G401 (cell line): ENCODE measurements around the gene SRSF6. TPM values are rescaled to one million over a fixed set of nuclear protein-coding genes. Genes with fewer than 3 reads are reported as not detected.
"Not testable (repeated sequence)": the region's sequence is repeated elsewhere in the genome, so short reads cannot be mapped to it uniquely, and the experiment has no call there.

ENCODE experiments used
- DNase-seq: peaks from one replicate; pipeline ENCODE4 v3.0.0-alpha.2; 2015; ENCODE audit warnings: low spot score
- in situ Hi-C: cut with HindIII; loops from 2 replicates; pipeline ENCODE4 v1.10.0; 2016; ENCODE audit warnings: low sequenced_read_pairs, mixed read lengths
- total RNA-seq: library from RNA; depleted of rRNA; stranded (reverse); fragments of >200 nt; shearing (Covaris generic); gene quantifications from 2 replicates; pipeline ENCODE4 v1.2.3, GENCODE V29; 2014

SRSF6 gene
- total RNA-seq, 1 experiment from 2014 or later = 24.1 TPM

DNA sequence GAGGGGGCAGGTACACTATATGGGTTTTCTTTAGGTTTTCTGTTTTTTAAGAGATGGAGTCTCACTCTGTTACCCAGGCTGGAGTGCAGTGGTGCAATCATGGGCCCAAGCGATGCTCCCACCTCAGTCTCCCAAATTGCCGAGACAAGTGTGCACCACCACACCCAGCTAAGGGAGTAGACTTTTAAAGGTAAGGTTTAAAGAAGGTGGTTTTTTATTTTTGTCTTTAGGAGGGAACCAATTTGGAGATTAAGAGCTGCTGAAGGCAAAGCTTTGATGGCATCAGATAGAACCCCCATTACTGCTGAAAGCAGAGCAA, 7.9 kb downstream of the SRSF6 start:
- in situ Hi-C loops = no loop called here

DNA sequence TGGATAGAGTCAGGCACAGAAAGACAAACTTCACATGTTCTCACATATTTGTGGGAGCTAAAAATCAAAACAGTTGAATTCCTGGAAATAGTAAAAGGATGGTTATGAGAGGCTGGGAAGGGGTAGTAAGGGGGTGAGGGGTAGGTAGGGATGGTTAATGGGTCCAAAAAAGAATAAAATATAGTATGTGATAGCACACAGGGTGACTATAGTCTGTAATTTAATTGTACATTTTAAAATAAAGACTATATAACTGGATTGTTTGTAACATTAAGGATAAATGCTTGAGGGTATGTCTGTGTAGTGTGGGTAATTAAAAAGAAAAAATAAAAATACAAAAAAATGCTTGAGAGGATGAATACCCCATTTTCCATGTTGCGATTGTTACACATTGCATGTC, 9.9 kb downstream of the SRSF6 start:
- in situ Hi-C loops = no loop called here
- no peak for DNase-seq

More for the DNA sequence above, 7.9 kb downstream of the SRSF6 start:
- DNase-seq = no peak

GRCh38 chr20:43472671-43473380, 15.1 kb downstream of the SRSF6 start:
- in situ Hi-C loops = no loop called here
- DNase-seq = no peak

DNA sequence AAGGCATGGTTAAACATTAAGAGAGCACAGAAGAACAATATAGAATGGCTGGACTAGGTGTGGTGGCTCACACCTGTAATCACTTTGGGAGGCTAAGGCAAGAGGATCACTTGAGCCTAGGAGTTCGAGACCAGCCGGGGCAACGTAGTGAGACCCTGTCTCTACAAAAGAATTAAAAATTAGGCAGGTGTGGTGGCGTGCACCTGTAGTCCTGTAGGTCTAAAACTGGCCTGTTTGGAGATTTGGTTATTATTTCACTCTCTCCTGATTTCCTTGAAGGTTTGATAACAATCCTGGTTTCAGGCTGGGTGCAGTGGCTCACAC, 15.6 kb downstream of the SRSF6 start:
- in situ Hi-C loops = no loop called here
- DNase-seq = no peak

GRCh38 chr20:43477193-43477592, 19.5 kb downstream of the SRSF6 start:
- no peak for DNase-seq
- in situ Hi-C loops = no loop called here

DNA sequence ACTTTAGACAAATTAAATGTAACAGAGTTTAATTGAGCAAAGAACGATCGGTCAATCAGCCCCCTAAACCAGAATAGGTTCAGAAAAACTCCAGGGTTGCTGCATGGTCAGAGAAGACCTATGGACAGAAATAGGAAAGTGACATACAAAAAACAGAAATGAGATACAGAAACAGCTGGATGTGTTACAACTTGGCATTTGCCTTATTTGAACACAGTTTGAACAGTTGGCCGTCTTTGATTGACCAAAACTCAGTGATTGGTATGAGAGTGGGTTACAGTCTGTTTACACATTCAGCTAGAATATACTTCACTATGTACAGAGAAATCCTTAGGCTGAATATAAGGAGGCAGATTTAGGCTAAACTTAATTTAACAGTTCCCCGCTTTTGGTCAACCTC, 19.9 kb downstream of the SRSF6 start:
- in situ Hi-C loops = no loop called here
- no peak for DNase-seq

DNA sequence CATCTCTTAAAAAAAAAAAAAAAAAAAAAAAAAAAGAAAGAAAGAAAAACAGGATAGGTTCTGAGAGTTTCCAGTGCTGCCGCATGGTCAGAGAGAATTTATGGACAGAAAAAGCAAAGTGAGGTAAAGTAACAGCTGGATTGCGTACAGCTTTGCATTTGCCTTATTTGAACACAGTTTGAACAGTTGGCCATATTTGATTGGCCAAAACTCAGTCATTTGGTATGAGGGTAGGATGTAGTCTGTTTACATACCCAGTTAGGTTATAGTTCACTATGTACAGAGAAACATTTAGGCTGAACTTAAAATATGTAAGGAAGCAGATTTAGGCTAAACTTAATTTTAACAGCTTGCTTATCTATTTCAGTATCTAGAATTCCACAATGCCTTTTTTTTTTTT, 32.3 kb downstream of the SRSF6 start:
- in situ Hi-C loops = no loop called here

GRCh38 chr20:43492101-43492500, 34.4 kb downstream of the SRSF6 start:
- in situ Hi-C loops = no loop called here
- no peak for DNase-seq

More for the DNA sequence above, 32.3 kb downstream of the SRSF6 start:
- no peak for DNase-seq

GRCh38 chr20:43495388-43495787, 37.7 kb downstream of the SRSF6 start:
- in situ Hi-C loops = no loop called here
- no peak for DNase-seq

- in situ Hi-C loops, DNase-seq: not testable (repeated sequence)
These were observed 44.3 kb downstream of the SRSF6 start for GRCh38 chr20:43502021-43502420.

GRCh38 chr20:43506238-43506637, 48.5 kb downstream of the SRSF6 start:
- in situ Hi-C loops = no loop called here
- no peak for DNase-seq

DNA sequence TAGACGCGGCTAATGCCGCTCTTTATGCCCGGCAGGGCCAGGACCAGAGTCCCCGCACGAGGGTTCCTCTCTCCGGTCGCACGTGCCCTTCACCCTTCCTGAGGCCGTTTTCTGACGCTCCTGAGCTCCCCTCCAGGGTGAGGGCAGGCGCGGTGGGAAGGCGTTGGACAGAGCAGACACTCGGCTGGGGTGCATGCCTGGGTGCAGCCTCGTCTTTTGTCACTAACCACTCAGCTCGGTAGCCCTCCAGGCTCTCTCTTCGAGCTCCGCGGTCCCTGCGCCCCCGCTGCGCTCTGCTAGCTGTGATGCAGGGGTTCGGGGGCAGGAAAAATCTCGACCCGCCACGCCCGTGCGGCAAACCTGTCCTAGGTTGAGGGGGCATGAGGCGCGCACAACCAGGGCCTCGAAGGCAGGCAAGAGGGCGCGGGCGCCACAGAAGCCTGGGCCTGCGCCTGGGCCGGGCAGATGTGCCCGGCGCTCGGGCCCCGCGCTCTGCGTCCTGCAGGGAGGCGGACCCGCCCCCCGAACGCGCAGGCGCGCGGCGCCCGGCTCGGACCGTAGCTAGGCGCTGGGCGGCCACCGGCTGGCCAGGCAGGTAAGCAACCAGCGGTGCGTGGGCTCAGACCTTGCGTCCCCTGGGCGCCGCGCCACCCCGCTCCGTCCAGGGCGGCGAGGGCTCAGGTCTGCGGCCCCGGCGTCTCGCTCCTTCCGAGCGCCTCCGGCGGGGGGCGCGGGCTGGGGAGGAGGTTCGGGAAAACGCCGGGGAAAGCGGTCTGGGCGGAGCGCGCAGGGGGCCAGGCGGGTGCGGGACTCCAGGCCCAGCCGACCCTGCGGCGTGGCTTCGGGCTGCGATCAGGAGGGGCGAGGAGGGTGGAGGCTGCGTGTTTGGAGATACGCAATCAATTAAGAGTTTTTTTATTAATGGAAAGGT, 49.7 kb downstream of the SRSF6 start, which contains the start of gene L3MBTL1:
TSS of gene L3MBTL1 (plus strand) at position 548 of the 931 bp plus-strand sequence. CDS start 5,807 bp downstream, outside the sequence.
- peak; percentile 25 for DNase-seq
- in situ Hi-C loops = no loop called here

DNA sequence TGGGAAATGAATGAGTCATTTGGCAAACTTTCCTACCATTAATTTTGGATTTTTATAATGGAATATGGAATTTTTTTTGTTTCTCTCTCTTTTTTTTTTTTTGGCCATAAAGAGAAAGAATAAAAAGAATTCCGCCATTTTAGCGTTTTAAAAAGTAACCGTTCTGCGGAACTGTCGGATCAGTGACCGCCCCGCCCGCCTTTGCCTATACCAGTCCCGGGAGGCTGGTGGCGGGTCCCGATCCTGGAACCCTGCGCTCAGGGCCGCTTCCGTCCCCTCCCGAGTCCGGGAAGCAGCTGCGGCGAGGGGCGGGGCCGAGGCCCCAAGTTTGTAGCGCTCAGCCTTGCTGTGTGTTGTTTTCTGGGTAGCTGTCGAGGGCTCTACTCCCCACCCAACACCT, 50.4 kb downstream of the SRSF6 start:
- in situ Hi-C loops = no loop called here
- DNase-seq = no peak

- no peak for DNase-seq
- in situ Hi-C loops = no loop called here
These were observed 50.9 kb downstream of the SRSF6 start for GRCh38 chr20:43508604-43509040.

DNA sequence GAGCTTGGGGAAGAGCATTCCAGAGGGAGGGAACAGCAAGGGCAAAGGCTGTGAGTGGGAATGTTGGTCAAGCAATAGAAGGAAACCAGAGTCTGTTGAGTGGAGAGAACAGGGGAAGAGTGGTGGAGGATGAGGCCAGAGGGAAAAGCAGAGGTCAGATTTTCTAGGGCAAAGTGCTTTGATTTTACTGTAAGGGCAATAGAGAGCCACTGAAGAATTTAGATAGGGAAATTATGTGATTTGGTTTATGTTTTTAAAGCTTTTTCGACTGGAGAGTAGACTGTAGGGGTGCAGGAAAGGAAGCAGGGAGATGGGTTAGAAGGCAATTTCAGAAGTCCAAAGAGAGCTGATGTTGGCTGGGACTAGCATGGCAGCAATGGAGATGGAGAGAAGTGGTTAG, 54.2 kb downstream of the SRSF6 start:
- no peak for DNase-seq
- in situ Hi-C loops = no loop called here

GRCh38 chr20:43513372-43513930, 55.8 kb downstream of the SRSF6 start:
- in situ Hi-C loops = no loop called here
- no peak for DNase-seq
